ENCODE measurements around the gene XRCC3. TPM values are rescaled to one million over a fixed set of nuclear protein-coding genes. Genes with fewer than 3 reads are reported as not detected.

XRCC3 gene
- total and polyA plus RNA-seq, 2 of the 8 experiments (the other 6 are each of a cell fraction or from before 2014, with no cell fraction given) = 36.9 to 41.8 TPM

DNA sequence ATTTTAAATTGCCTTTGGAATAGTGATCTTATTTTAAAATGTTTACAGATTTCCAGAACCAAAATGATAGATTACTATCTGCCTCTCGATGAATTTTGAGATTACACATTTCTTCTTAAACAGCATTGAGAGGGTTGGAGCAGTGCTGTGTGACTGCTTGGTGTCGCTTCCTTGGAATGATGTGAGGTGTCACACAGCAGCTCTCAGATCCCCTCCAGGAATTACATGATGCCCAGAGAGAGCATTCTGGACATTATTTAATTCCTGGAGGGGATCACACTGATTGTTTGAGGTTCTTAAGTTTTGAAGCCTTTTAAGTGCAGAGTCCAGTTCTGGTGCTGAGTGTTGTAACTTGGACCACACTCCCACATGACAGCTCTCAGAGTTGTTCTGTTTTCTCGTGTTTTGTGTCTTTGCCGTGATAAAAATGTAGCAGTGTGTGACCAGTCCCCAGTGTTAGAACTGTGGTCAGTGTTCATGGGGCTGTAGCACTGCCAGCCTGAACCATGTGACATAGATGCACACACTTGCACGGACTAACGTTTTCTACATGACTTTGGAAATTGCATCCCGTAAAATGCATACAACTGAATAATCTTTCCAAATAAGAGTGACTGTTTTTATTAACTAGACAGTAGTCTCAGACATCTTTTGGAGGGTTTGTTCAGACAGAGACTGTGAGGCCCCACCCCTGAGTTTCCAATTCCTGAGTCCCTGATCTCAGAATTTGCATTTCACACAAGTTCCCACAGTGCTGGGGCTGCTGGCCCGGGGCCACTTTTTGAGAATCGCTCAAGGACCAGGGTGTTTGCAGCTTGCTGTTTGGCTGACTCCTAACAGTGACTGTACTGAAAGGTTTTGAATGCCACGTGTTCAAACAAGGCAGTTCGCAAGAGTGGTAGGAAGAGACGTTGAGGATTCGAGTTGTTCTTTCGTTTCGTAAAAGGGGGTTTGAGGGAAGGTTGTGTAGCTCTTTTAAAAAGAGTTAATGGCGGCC lies 26.0 kb downstream of the XRCC3 start (continued):
- TF ChIP-seq CHD7 (IDR thresholded peaks at IDR 0.05; ENCODE audit: insufficient replicate concordance, low read length) = no peak
- no peak for TF ChIP-seq TAF7 (optimal IDR thresholded peaks at IDR 0.05; ENCODE audit: borderline replicate concordance, low read depth, low read length)
- TF ChIP-seq PHF8 (conservative IDR thresholded peaks at IDR 0.05; ENCODE audit: low read depth, low read length) = no peak
- TF ChIP-seq SIRT6 (IDR thresholded peaks at IDR 0.05; ENCODE audit: low read length) = no peak
- TF ChIP-seq ZNF274 (IDR thresholded peaks at IDR 0.05; ENCODE audit: borderline replicate concordance, extremely low read depth, low read length) = no peak
- no peak for TF ChIP-seq HDAC6 (IDR thresholded peaks at IDR 0.05; ENCODE audit: low read depth, low read length)
- TF ChIP-seq RFX5 (IDR thresholded peaks at IDR 0.05; ENCODE audit: borderline replicate concordance, low read depth, low read length) = no peak
- TF ChIP-seq CHD2 (IDR thresholded peaks at IDR 0.05; ENCODE audit: low read length) = no peak
- no peak for TF ChIP-seq BRCA1 (IDR thresholded peaks at IDR 0.05; ENCODE audit: low read depth, low read length)
- no peak for TF ChIP-seq SP4 (IDR thresholded peaks at IDR 0.05; ENCODE audit: low read length)

Measured in H1 (cell line).